Regular cardiac myocyte (primary cell): ENCODE results near the gene CHD9. TPM values are rescaled to one million over a fixed set of nuclear protein-coding genes. Genes with fewer than 3 reads are reported as not detected.

Experiments used
- total RNA-seq: library from RNA; depleted of rRNA; stranded (reverse); fragments of >200 nt; gene quantifications from 2 replicates; pipeline ENCODE4 v1.2.3, GENCODE V29; 2014

The CHD9 gene
- 44.9 and 60.3 TPM in 2 replicates for total RNA-seq

GRCh38 chr16:53054670-53055485 lies at the start of gene CHD9:
Gene CHD9 (plus strand): TSS chr16:53054991. CDS start chr16:53156090, 101,099 bp downstream.

GRCh38 chr16:53052519-53053501 lies 2.0 kb upstream of the CHD9 start, which contains the start of gene CHD9NB:
Gene CHD9NB (minus strand): TSS chr16:53052897. CDS start chr16:53044158, 8,739 bp downstream.

Other genes with a start within 250 kb of the CHD9 start
- 1.7 and 2.3 TPM in 2 replicates for gene CHD9NB, start 2.1 kb upstream of the CHD9 start, total RNA-seq